GM18868 (cell line): Measurements from ENCODE around the gene HCN2.

Experiments
- ATAC-seq: cut with Tn5 transposase; IDR thresholded peaks from one replicate; pipeline ENCODE4 v1.9.1; 2021; ENCODE audit warnings: mild to moderate bottlenecking, moderate library complexity; ENCODE audit not compliant: unreplicated experiment

The HCN2 gene

GRCh38 chr19:651114-651818, 61.6 kb downstream of the HCN2 start:
- no peak for ATAC-seq

GRCh38 chr19:651991-652390, 62.3 kb downstream of the HCN2 start:
- ATAC-seq: no peak

GRCh38 chr19:652467-653389, 63.0 kb downstream of the HCN2 start:
- ATAC-seq: no peak

GRCh38 chr19:653425-653824, 63.7 kb downstream of the HCN2 start:
- no peak for ATAC-seq

- ATAC-seq: no peak
Observed at GRCh38 chr19:655691-656090, 66.0 kb downstream of the HCN2 start.

GRCh38 chr19:656751-657559, 67.3 kb downstream of the HCN2 start:
- ATAC-seq: no peak

GRCh38 chr19:657611-658010, 67.9 kb downstream of the HCN2 start:
- no peak for ATAC-seq

- no peak for ATAC-seq
Observed at GRCh38 chr19:658059-658839, 68.6 kb downstream of the HCN2 start.

GRCh38 chr19:658916-659839, 69.5 kb downstream of the HCN2 start:
- no peak for ATAC-seq

- ATAC-seq: no peak
Observed at GRCh38 chr19:660793-661426, 71.2 kb downstream of the HCN2 start.

- no peak for ATAC-seq
Observed at GRCh38 chr19:661427-662196, 71.9 kb downstream of the HCN2 start.

GRCh38 chr19:662207-662961, 72.7 kb downstream of the HCN2 start:
- no peak for ATAC-seq

- ATAC-seq: peak; percentile 51
Observed at GRCh38 chr19:662962-663681, 73.4 kb downstream of the HCN2 start, which contains the start of gene RNF126. Gene RNF126, minus strand, starts transcription at chr19:663214. Its CDS starts 93 bp downstream, at chr19:663121.

GRCh38 chr19:663682-664117, 74.0 kb downstream of the HCN2 start:
- ATAC-seq: no peak

- ATAC-seq: no peak
Observed at GRCh38 chr19:664913-665443, 75.3 kb downstream of the HCN2 start.
